HG02759 (cell line): Measurements from ENCODE around the gene INSR.
"Not testable (repeated sequence)": the region's sequence is repeated elsewhere in the genome, so short reads cannot be mapped to it uniquely, and the experiment has no call there.

Experiments used
- ATAC-seq: cut with Tn5 transposase; IDR thresholded peaks from one replicate; pipeline ENCODE4 v1.9.1; 2021; ENCODE audit warnings: mild to moderate bottlenecking, moderate library complexity; ENCODE audit not compliant: unreplicated experiment

Gene INSR

DNA sequence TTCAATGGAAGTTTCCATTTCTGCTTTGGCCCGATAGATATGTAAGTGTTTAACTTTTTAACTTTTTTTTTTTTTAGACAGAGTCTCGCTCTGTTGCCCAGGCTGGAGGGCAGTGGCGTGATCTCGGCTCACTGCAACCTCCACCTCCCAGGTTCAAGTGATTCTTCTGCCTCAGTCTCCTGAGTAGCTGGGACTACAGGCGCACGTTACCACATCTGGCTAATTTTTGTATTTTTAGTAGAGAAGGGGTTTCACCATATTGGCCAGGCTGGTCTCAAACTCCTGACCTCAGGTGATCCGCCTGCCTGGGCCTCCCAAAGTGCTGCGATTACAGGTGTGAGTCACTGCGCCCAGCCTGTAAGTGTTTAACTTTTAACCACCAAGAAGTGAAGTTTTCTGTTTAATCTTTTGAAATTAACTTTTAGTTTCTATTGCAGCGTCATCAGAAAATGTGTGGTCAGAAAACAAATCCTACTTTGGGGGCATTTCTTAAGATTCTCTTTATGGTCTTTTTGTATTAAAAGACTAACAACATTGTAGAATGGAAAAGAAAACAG is 147.0 kb downstream of the INSR start:
- ATAC-seq, result not testable (repeated sequence)

DNA sequence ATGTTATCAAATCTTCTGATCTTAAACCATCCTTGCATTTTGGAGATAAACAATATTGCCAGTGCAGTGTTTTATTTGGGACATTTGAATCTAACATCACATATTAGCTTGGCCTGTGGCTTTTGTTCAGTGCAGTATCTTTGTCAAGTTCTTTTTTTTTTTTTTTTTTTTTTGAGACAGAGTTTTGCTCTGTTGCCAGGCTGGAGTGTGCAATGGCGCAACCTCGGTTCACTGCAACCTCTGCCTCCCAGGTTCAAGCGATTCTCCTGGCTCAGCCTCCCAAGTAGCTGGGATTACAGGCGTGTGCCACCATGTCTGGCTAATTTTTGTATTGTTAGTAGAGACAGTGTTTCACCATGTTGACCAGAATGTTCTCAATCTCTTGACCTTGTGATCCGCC is 148.1 kb downstream of the INSR start:
- ATAC-seq, result not testable (repeated sequence)

DNA sequence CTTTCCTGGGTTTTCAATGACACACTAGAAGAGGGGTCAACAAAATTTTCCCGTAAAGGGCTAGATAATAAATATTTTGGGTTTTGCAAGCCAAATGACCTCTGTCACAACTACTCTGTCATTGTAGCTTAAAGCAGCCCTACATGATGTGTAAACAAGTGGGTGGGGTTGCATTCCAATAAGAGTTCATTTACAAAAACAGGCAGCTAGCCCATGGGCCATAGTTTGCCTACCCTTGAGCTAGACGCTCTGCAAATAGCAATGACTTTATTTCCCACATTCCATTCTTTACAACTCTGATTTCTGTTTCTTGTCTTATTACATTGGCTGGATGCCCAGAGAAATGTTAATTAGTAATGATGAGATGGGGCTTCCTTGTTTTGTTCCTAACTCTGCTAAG is 148.7 kb downstream of the INSR start:
- no peak for ATAC-seq

DNA sequence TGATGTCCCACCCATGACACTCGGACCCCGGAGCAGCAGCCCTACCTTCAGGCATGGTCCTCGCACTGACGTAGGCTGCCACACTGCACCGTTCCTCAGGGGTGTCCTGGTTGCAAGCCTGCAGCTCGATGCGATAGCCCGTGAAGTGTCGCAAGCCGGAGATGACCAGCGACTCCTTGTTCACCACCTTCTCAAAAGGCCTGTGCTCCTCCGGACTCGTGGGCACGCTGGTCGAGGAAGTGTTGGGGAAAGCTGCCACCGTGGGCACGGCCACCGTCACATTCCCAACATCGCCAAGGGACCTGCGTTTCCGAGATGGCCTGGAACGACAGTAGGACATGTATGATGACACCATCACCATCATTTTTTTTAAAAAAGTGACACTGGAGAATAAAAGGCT is 151.4 kb downstream of the INSR start:
- ATAC-seq, result no peak

DNA sequence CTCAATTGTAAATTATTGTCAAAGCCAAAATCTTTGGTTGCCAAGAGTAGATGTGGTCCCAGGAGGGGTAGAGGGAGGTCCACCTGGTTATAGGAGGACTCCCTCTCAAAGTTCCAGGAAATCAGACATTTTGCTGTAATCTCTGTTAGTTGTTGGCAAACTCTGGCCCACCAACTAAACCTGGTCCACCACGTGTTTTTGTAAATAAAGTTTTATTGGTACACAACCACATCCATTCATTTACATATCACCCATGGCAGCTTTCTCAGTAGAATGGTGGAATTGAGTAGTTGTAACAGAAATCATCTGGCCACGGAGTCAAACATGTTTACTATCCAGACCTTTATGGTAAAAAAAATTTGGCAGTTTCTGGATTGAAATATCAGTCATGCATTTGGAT is 154.1 kb downstream of the INSR start:
- no peak for ATAC-seq

DNA sequence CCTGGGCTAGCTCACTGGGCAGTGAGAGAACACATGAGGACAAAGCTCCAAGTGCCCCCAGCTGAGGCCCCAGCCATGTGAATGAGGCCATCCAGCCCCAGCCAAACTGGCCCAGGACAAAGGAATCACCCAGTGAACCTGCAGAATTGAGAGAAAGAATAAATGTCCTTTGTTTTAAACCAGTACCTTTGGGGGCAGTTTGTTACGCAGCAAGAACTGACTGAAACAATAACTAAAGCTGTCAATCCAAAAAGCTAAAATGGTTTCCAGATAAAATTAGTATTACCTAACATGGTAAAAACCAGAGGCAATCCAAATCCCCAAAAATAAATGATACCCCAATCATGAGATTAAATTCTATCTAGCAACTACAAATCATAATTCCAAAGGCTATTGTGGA is 155.1 kb downstream of the INSR start:
- ATAC-seq, result no peak

DNA sequence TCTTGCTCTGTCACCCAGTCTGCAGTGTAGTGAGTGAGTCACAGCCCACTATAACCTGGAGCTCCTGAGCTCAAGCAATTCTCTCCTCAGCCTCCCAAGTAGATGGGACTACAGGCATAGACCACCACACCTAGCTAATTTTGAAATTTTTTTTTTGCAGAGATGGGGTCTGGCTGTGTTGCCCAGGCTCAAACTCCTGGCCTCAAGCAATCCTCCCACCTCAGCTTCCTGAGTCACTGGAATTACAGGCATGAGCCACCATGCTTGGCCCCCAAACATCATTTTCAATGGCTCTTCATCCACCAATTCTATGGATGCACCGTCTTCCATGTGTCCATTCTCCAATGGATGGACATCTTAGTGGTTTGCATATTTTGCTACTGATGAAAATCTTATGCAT is 155.8 kb downstream of the INSR start:
- ATAC-seq, result no peak

DNA sequence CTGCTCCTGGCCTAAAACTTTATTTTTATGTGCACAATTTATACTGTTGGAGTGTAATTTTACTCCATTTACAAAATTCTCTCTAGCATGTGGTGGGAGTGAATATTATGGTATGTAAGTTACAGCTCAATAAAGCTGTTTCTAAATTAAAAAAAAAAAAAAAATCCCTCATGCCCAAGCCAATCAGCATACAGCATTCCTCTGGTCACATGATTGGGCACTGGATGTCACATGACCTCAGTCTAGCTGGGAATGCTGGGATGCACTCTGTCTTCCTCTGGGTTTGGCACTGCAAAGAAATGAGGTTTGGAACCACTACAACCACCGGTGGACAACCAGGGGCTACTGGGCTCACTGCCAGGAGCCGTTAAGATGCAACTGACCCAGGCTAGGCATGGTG is 157.1 kb downstream of the INSR start:
- ATAC-seq, result no peak

DNA sequence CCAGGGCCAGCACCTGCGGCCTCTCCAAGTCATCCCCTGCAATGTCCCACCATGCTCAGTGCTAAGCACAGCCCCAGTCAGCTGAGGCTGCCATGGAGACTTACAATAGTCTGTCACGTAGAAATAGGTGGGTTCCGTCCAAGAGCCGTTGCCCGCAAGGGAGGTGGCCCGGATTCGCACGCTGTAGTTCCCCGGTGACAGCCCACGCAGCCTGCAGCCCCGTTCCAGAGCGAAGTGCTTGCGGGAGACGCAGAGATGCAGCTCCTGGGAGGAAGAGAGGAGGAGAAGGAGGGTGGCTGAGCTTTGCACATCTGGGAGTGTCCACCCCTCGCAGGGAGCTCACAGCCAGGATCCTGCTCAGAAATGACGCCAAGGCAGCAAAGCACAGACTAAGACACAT is 162.2 kb downstream of the INSR start:
- no peak for ATAC-seq

DNA sequence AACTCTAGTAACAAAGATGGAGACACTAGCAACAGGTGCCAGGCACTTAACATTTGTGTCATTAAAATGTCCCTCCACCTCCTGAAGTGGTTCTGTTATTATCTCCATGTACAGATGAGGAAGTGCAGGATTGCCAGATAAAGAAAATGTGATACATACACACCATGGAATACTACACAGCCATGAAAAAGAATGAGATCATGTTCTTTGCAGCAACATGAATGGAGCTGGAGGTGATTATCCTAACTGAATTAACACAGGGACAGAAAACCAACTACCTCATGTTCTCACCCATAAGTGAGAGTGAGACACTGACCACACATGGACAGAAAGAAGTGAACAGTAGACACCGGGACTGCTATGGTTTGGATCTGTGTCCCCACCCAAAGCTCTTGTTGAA is 164.2 kb downstream of the INSR start:
- no peak for ATAC-seq

DNA sequence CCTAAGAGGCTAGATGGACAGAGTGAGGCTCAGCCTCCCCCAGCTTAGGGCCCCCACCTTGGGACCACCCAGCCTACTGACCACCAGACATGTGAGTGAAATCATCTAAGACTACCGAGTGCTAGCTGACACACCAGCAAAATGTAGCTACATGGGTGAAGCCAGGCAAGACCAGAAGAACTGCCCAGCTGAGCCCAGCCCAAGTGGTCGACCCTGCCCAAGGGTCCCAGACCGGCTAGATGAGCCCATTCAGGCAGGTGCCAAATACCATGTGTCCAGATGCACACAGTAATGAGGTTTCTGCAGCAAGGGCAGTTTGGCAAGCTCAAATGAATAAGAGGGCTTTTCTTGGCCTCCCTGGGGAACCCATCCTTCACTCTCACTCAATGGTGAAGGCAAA is 168.1 kb downstream of the INSR start:
- no peak for ATAC-seq

DNA sequence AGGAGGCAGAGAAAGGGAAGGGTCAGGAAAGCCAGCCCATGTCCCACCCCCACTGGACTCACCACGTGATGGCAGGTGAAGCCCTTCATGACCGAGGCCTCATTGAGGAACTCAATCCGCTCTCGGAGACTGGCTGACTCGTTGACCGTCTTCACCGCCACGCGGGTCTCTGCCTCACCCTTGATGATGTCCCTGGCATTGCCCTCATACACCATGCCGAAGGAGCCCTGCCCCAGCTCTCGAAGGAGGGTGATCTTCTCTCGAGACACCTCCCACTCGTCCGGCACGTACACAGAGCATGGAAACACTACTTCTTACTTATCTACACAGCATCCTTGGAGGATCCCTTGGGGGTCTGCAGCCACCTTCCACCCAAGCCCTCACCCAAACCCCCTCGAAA is 169.0 kb downstream of the INSR start:
- ATAC-seq, result no peak

DNA sequence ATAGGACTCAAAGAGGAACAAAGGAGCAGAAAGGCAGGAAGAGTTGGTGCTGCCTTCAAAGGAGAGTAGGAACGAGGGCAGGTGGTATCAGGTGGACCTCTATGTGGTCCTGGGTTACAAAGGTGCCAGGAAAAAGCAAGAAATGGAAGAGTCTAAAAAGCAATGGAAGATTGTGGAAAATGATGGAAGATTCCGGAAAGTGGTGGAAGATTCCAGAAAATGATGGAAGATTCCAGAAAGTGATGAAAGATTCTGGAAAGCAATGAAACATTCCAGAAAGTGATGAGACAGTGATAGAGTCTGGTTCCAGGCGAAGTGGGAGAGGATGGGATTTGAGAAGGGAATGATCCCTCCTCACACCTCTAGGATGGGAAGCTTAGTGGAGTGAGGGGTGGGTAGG is 169.4 kb downstream of the INSR start:
- no peak for ATAC-seq

DNA sequence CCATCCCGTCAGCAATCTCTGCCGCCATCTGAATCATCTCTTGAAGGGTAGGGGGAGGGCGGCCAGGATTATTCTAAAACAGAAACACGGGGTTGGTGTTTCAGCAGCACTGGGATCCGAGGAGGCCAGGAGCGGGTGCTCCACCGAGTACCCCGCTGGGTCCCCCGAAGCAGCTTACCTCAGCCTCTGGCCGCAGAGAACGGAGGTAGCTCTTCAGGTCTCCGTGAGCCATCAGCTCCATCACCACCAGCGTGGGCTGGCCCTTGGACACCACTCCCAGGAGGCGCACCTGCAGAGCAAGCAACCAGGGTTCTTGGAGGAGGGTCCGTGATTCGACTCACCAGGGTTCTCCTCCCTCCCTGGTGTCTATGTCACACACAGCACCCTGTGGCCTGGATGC is 171.5 kb downstream of the INSR start:
- no peak for ATAC-seq

DNA sequence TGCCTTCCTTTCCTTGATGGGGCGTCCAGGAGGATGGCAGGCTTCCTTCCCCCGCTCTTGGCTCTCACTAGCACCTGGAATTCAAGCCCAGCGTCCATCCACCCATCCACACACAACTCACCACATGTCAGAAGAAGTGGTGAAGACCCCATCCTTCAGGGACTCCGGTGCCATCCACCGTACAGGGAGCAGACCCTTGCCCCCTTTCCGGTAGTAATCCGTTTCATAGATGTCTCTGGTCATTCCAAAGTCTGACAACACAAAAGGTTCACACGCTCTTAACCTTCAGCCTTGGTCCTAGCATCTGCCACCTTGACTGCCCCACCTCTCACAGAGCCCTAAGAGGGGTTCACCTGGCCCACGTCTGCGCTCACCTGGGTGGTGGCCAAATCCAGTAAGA is 173.7 kb downstream of the INSR start:
- no peak for ATAC-seq

DNA sequence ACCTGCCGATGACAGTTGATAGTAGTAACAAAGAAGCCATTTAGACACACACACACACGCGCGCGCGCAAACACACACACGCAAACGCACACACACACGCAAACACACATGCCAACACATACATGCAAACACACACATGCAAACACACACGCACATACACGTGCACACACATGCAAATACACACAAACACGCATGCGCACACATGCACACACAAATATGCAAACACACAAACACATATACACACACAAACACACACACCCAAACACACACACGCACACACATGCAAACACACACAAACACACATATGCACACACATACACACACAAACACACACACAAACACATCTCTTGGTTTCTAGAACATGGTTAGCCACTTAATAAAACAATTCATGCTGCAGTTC is 174.6 kb downstream of the INSR start:
- ATAC-seq, result no peak

DNA sequence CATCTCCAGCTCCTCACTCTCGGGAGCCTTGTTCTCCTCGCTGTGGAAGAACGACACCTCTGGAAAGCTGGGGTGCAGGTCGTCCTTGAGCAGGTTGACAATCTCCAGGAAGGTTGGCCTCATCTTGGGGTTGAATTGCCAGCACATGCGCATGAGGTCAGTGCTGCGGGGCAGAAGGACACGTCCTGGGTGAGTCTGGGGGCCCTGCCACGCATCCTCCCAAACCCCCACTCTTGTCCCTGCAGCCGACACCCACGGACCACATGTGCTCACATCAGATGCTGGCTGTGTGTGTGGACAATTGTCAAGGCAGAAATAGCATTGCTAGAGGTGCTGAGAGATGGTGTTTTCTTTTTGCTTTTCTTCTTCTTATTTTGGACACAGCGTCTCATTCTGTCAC is 177.0 kb downstream of the INSR start:
- ATAC-seq, result no peak

DNA sequence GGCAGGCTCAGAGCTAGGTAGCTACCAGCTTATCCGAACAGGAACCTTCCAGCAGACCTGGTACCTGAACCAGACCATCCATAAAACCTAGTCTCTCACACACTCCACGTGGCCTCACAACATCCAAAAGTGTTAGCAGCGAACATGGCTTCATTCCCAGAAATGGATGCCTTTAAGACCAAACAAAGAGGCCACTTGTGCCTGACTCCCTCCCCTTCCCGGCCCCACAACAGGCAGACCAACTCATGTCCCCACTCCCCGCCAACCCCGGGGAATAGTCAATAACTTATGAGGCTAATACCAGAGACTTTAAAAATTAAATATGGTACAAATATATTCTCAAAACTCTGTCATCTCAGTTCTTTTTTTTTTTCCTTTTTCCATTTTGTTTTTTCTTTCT is 178.5 kb downstream of the INSR start:
- no peak for ATAC-seq

DNA sequence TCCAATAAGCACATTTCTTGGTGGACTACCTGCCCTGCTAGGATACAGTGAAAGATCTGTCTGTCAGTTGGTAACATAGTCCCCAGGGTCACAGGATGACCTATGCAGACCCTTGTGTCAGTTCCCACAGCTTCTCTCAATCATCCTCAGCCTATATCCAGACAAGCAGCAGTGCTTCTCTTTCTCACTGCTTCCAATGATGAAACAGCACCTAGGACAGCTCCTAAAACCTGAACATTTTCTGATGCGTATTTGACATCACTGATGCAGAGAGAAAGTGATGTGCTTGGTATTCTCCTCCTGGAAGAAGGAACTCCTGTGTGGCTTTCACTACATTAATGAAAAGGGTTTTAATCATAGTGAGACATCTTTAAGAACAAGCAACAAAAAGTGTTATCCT is 181.0 kb downstream of the INSR start:
- ATAC-seq, result no peak

DNA sequence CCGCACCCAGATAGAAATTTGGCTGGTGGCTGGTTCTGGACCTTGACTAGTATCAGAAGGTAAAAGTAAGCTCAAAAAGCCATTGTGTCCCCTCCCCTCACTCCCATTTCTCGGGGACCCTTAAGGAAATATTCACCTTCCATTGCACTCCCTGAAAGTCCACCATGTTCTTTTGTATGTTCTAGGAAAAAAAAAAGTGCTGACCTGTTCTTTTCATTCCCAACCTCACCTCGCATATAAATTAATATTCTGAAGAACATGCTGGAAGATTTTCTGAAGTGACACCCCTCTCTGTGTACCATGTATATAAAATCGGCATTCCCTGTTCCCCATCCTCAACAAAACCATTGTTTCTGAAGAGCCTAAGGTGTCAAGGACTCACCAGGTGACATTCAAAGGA is 181.5 kb downstream of the INSR start:
- no peak for ATAC-seq

DNA sequence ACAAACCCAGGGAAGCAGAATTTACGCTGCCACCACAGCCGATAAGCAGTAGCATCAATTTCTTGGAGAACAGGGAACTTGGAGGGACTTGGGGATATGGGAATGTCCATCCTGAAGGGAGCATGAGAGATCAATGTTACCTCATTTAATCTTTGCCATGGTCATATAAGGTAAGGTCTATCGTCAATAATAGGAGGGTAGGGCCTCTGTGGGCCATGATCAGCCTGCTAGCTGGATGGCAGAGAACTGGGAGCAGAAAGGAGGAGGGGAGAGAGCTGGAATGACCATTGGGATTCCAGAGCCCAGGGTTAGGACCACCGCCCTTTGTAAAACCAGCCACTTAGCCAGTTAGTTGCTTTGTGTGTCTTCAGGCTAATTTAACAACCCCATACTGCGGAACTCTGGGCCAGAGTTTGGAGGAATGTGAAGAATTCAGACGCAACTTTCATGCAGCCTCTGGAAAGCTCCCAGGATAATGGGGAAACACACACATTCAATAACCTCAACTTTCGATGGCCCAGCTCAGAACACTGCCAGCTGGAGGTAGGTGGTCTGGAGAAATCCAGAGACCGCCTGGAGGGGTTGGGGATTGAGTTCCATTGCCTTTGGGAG is 184.4 kb downstream of the INSR start:
- ATAC-seq, result no peak

DNA sequence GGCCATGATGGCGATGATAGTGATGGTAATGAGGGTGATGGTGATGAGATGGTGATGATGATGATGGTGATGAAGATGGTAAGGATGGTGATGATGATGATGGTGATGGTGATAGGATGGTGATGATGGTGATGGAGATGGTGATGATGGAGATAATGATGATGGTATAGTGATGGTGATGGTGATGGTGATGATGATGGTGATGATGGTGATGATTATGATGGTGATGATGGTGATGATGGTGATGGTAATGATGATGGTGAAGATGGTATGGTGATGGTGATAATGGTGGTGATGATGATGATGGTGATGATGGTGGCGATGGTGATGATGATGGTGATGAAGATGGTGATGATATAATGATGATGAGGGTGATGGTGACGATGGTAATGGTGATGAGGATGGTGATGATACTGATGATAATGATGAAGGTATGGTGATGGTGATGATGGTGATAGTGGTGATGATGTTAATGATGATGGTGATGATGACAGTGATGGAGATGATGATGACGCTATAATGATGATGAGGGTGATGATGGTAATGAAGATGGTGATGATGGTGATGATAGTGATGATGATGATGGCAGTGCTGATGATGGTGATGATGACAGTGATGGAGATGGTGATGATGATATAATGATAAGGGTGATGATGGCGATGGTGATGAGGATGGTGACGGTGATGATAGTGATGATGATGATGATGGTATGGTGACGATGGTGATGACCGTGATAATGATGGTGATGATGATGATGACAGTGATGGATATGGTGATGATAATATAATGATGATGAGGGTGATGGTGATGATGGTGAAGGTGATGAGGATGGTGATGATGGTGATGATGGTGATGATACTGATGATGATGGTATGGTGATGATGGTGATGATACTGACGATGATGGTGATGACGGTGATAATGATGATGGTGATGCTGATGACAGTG is 187.2 kb downstream of the INSR start:
- no peak for ATAC-seq
